IPS-18c (cell line): ENCODE measurements around the gene GASK1A.

Source experiments
- H3K4me3 ChIP-seq: 2 replicates; pipeline ENCODE4 v1.7.0; 2013; ENCODE audit warnings: low read depth, mild to moderate bottlenecking, low read length, moderate library complexity; ENCODE audit not compliant: insufficient read depth
- H3K9me3 ChIP-seq: one replicate; pipeline ENCODE4 v1.6.1; 2013; ENCODE audit warnings: mild to moderate bottlenecking, low read length, moderate library complexity; ENCODE audit not compliant: control insufficient read depth, insufficient read depth

Gene GASK1A

GRCh38 chr3:43082457-43082856, 103.3 kb downstream of the GASK1A start:
- Histone ChIP-seq H3K4me3 (no peak overlapping the region), H3K9me3 (peaks cover 3% of the 10 kb centered on the region)

- Histone ChIP-seq H3K9me3 (peaks cover 3% of the 10 kb centered on the region), H3K4me3 (no peak overlapping the region)
These were observed 107.5 kb downstream of the GASK1A start for GRCh38 chr3:43086460-43087165.

- Histone ChIP-seq H3K4me3 (no peak overlapping the region), H3K9me3 (peaks cover 3% of the 10 kb centered on the region)
These were observed 108.2 kb downstream of the GASK1A start for GRCh38 chr3:43087249-43087776.

- H3K4me3 ChIP-seq, result no peak overlapping the region
- no peaks in the 10 kb centered on the region for H3K9me3 ChIP-seq
These were observed 110.0 kb downstream of the GASK1A start for GRCh38 chr3:43089081-43089480.

- no peaks in the 10 kb centered on the region for H3K9me3 ChIP-seq
- no peak overlapping the region for H3K4me3 ChIP-seq
These were observed 111.1 kb downstream of the GASK1A start for GRCh38 chr3:43090238-43090637.

GRCh38 chr3:43091481-43091880, 112.4 kb downstream of the GASK1A start:
- no peak overlapping the region for H3K4me3 ChIP-seq
- H3K9me3 ChIP-seq, result no peaks in the 10 kb centered on the region

GRCh38 chr3:43093006-43093405, 113.9 kb downstream of the GASK1A start:
- Histone ChIP-seq H3K9me3 (no peaks in the 10 kb centered on the region), H3K4me3 (no peak overlapping the region)

GRCh38 chr3:43093974-43094373, 114.9 kb downstream of the GASK1A start:
- Histone ChIP-seq H3K9me3 (no peaks in the 10 kb centered on the region), H3K4me3 (no peak overlapping the region)

- no peaks in the 10 kb centered on the region for H3K9me3 ChIP-seq
These were observed 115.3 kb downstream of the GASK1A start for GRCh38 chr3:43094381-43094780.

GRCh38 chr3:43094851-43095250, 115.7 kb downstream of the GASK1A start:
- H3K9me3 ChIP-seq, result no peaks in the 10 kb centered on the region
- no peak overlapping the region for H3K4me3 ChIP-seq

More at GRCh38 chr3:43094381-43094780, 115.3 kb downstream of the GASK1A start:
- no peak overlapping the region for H3K4me3 ChIP-seq

- no peaks in the 10 kb centered on the region for H3K9me3 ChIP-seq
- no peak overlapping the region for H3K4me3 ChIP-seq
These were observed 116.3 kb downstream of the GASK1A start for GRCh38 chr3:43095370-43095769.

- Histone ChIP-seq H3K9me3 (no peaks in the 10 kb centered on the region), H3K4me3 (no peak overlapping the region)
These were observed 117.7 kb downstream of the GASK1A start for GRCh38 chr3:43096761-43097160.

- Histone ChIP-seq H3K4me3 (no peak overlapping the region), H3K9me3 (no peaks in the 10 kb centered on the region)
These were observed 118.4 kb downstream of the GASK1A start for GRCh38 chr3:43097400-43098080.

GRCh38 chr3:43098761-43099160, 119.7 kb downstream of the GASK1A start:
- H3K9me3 ChIP-seq, result no peaks in the 10 kb centered on the region
- no peak overlapping the region for H3K4me3 ChIP-seq

- H3K9me3 ChIP-seq, result no peaks in the 10 kb centered on the region
- no peak overlapping the region for H3K4me3 ChIP-seq
These were observed 123.8 kb downstream of the GASK1A start for GRCh38 chr3:43102773-43103480.

- H3K4me3 ChIP-seq, result no peak overlapping the region
- no peaks in the 10 kb centered on the region for H3K9me3 ChIP-seq
These were observed 124.9 kb downstream of the GASK1A start for GRCh38 chr3:43104039-43104438.

- peak overlapping the region; percentile 28 for H3K4me3 ChIP-seq
- no peaks in the 10 kb centered on the region for H3K9me3 ChIP-seq
These were observed 125.8 kb downstream of the GASK1A start for GRCh38 chr3:43104660-43105595.
